GM12878 (cell line): ENCODE results near the gene MAP3K5.

ENCODE experiments used
- CTCF ChIP-seq, 3 experiments: IDR thresholded peaks in 2 of 3; conservative IDR thresholded peaks in 1 of 3; 2 replicates each; pipeline ENCODE4 v1.5.1; 2011; ENCODE audit warnings: low read depth in 3 of 3, low read length in 3 of 3, mild to moderate bottlenecking in 3 of 3, control low read depth in 2 of 3, moderate library complexity in 2 of 3, inconsistent platforms in 1 of 3, mixed read lengths in 1 of 3; ENCODE audit not compliant: control insufficient read depth in 2 of 3, insufficient read depth in 1 of 3; ENCODE audit errors: extremely low read depth in 1 of 3
- NFYB ChIP-seq: IDR thresholded peaks from 2 replicates; pipeline ENCODE4 v1.6.1; 2011; ENCODE audit warnings: low read depth, mild to moderate bottlenecking, low read length, improper control_type of control experiment, moderate library complexity; ENCODE audit not compliant: insufficient read depth
- PBX3 ChIP-seq: IDR thresholded peaks from 2 replicates; pipeline ENCODE4 v1.6.1; 2011; ENCODE audit warnings: mild to moderate bottlenecking, low read depth, low read length, moderate library complexity; ENCODE audit not compliant: insufficient replicate concordance
- POLR2A ChIP-seq: IDR thresholded peaks from 2 replicates; pipeline ENCODE4 v1.6.1; 2011; ENCODE audit warnings: low read depth, mild to moderate bottlenecking, low read length

GRCh38 chr6:136618086-136618485 is 174.2 kb downstream of the MAP3K5 start:
- TF ChIP-seq POLR2A (no peak), NFYB (no peak), PBX3 (no peak), CTCF (IDR thresholded peaks at IDR 0.05 in 2 of 3, conservative IDR thresholded peaks at IDR 0.05 in 1 of 3; ENCODE audit: control insufficient read depth in 2 of 3, extremely low read depth in 1 of 3, insufficient read depth in 1 of 3, low read depth in 3 of 3, low read length in 3 of 3) (no peak)
